IMR-90 (cell line): Measurements from ENCODE around the gene AQP5. TPM values are rescaled to one million over a fixed set of nuclear protein-coding genes. Genes with fewer than 3 reads are reported as not detected.

Experiments used
- ATAC-seq: fragments of 200-7000 bp; cut with Tn5 transposase; 2 replicates; pipeline ENCODE4 v1.9.1; 2020; ENCODE audit warnings: low read depth, mild to moderate bottlenecking, moderate library complexity
- BruUV-seq: library from RNA; stranded (reverse); fragments of 400-500 nt; replicated peaks from 2 replicates; lab custom pipeline; 2021; lab: Mats Ljungman, UMichigan
- CTCF ChIA-PET: fragments of 300-600 bp; formaldehyde crosslinking; extraction: SDS; loops from one replicate; lab custom pipeline; 2021; ENCODE audit warnings: antibody characterized with exemption; lab: Yijun Ruan, JAX
- POLR2A ChIA-PET: fragments of 300-600 bp; sonication (Branson Sonifier 250); formaldehyde crosslinking; loops from one replicate; lab custom pipeline; 2022; ENCODE audit warnings: antibody characterized with exemption; ENCODE audit not compliant: unreplicated experiment; lab: Charles Lee
- DNase-seq: peaks from one replicate; pipeline ENCODE4 v3.0.0; 2013
- H2AFZ ChIP-seq: replicated peaks from 2 replicates; pipeline ENCODE3; 2013; ENCODE audit warnings: low read length, mild to moderate bottlenecking; ENCODE audit not compliant: poor library complexity
- H2AK5ac ChIP-seq: 2 replicates; pipeline ENCODE4 v1.6.1; 2013; ENCODE audit warnings: low read depth, low read length, inconsistent platforms
- H2AK9ac ChIP-seq: replicated peaks from 2 replicates; pipeline ENCODE3; 2013; ENCODE audit warnings: mild to moderate bottlenecking, low read depth, low read length, moderate library complexity; ENCODE audit not compliant: poor library complexity
- H2BK120ac ChIP-seq: 2 replicates; pipeline ENCODE4 v1.6.1; 2013; ENCODE audit warnings: low read depth, low read length, inconsistent platforms
- H2BK15ac ChIP-seq: 3 replicates; pipeline ENCODE4 v1.6.1; 2013; ENCODE audit warnings: low read depth, low read length, inconsistent platforms
- H2BK20ac ChIP-seq: 2 replicates; pipeline ENCODE4 v1.6.1; 2013; ENCODE audit warnings: low read depth, mild to moderate bottlenecking, inconsistent platforms, low read length, moderate library complexity
- H2BK5ac ChIP-seq: 2 replicates; pipeline ENCODE4 v1.6.1; 2013; ENCODE audit warnings: mild to moderate bottlenecking, low read depth, low read length, inconsistent platforms; ENCODE audit not compliant: poor library complexity, severe bottlenecking
- H3K14ac ChIP-seq: replicated peaks from 2 replicates; pipeline ENCODE4 v1.6.1; 2013; ENCODE audit warnings: low read depth, low read length, inconsistent platforms
- H3K18ac ChIP-seq: 2 replicates; pipeline ENCODE4 v1.6.1; 2013; ENCODE audit warnings: low read depth, low read length, control low read depth
- H3K23ac ChIP-seq: 2 replicates; pipeline ENCODE4 v1.6.1; 2013; ENCODE audit warnings: low read depth, low read length, inconsistent platforms
- H3K27ac ChIP-seq: 2 replicates; pipeline ENCODE4 v1.5.1; 2013; ENCODE audit warnings: mild to moderate bottlenecking, control low read depth, low read length; ENCODE audit not compliant: insufficient read depth
- H3K27me3 ChIP-seq: 2 replicates; pipeline ENCODE4 v1.6.1; 2013; ENCODE audit warnings: low read length; ENCODE audit not compliant: control insufficient read depth, insufficient read depth
- H3K36me3 ChIP-seq: 2 replicates; pipeline ENCODE4 v1.6.1; 2013; ENCODE audit warnings: low read length, mixed read lengths; ENCODE audit not compliant: control insufficient read depth, insufficient read depth
- H3K4ac ChIP-seq: 2 replicates; pipeline ENCODE4 v1.6.1; 2013; ENCODE audit warnings: low read depth, low read length, inconsistent platforms
- H3K4me1 ChIP-seq: 2 replicates; pipeline ENCODE4 v1.6.1; 2013; ENCODE audit warnings: low read length, mixed read lengths; ENCODE audit not compliant: control insufficient read depth, insufficient read depth
- H3K4me2 ChIP-seq: 2 replicates; pipeline ENCODE4 v1.6.1; 2013; ENCODE audit warnings: low read depth, mild to moderate bottlenecking, control low read depth, low read length, moderate library complexity
- H3K4me3 ChIP-seq: 2 replicates; pipeline ENCODE4 v1.5.1; 2013; ENCODE audit warnings: low read depth, mild to moderate bottlenecking, control low read depth, low read length, moderate library complexity; ENCODE audit not compliant: insufficient read depth
- H3K56ac ChIP-seq: 2 replicates; pipeline ENCODE4 v1.6.1; 2013; ENCODE audit warnings: low read length, inconsistent platforms; ENCODE audit not compliant: insufficient read depth; ENCODE audit errors: extremely low read depth
- H3K79me1 ChIP-seq, 2 experiments: 2 replicates each; pipeline ENCODE4 v1.6.1; 2013; ENCODE audit warnings: low read length in 2 of 2, inconsistent platforms in 1 of 2, low read depth in 1 of 2
- H3K9ac ChIP-seq: 2 replicates; pipeline ENCODE4 v1.6.1; 2013; ENCODE audit warnings: low read depth, low read length, control low read depth
- H3K9me1 ChIP-seq: 2 replicates; pipeline ENCODE4 v1.6.1; 2013; ENCODE audit warnings: low read length, inconsistent platforms; ENCODE audit not compliant: insufficient read depth
- H3K9me3 ChIP-seq: 2 replicates; pipeline ENCODE4 v1.6.1; 2013; ENCODE audit warnings: low read length; ENCODE audit not compliant: control insufficient read depth, insufficient read depth
- H4K20me1 ChIP-seq: 2 replicates; pipeline ENCODE4 v1.6.1; 2013; ENCODE audit warnings: low read length, inconsistent platforms; ENCODE audit not compliant: insufficient read depth
- H4K5ac ChIP-seq: 2 replicates; pipeline ENCODE4 v1.6.1; 2013; ENCODE audit warnings: mild to moderate bottlenecking, low read depth, low read length, control low read depth
- H4K8ac ChIP-seq, 2 experiments: 2 replicates each; pipeline ENCODE4 v1.6.1; 2013; ENCODE audit warnings: low read depth in 2 of 2, low read length in 2 of 2, control low read depth in 1 of 2, inconsistent platforms in 1 of 2
- H4K91ac ChIP-seq: 2 replicates; pipeline ENCODE4 v1.6.1; 2013; ENCODE audit warnings: low read depth, low read length, inconsistent platforms; ENCODE audit not compliant: insufficient read depth
- BHLHE40 ChIP-seq: fragments of 150-350 bp; IDR thresholded peaks from 2 replicates; pipeline ENCODE4 v1.6.1; 2016; ENCODE audit warnings: mild to moderate bottlenecking, low read depth, low read length
- CEBPB ChIP-seq: IDR thresholded peaks from 2 replicates; pipeline ENCODE4 v1.6.1; 2012; ENCODE audit warnings: low read depth, low read length, improper control_type of control experiment
- CHD1 ChIP-seq: IDR thresholded peaks from 2 replicates; pipeline ENCODE4 v1.6.1; 2012; ENCODE audit warnings: low read depth, low read length, improper control_type of control experiment
- CTCF ChIP-seq: conservative IDR thresholded peaks from 2 replicates; pipeline ENCODE4 v1.5.1; 2012; ENCODE audit warnings: mild to moderate bottlenecking, low read depth, low read length, improper control_type of control experiment
- ELK1 ChIP-seq: fragments of 150-350 bp; IDR thresholded peaks from 2 replicates; pipeline ENCODE4 v1.6.1; 2016; ENCODE audit warnings: low read depth, mild to moderate bottlenecking, low read length, moderate library complexity, borderline replicate concordance
- FOS ChIP-seq: fragments of 150-350 bp; IDR thresholded peaks from 2 replicates; pipeline ENCODE4 v1.6.1; 2016; ENCODE audit warnings: low read depth, low read length
- MAFK ChIP-seq: IDR thresholded peaks from 2 replicates; pipeline ENCODE4 v1.6.1; 2012; ENCODE audit warnings: low read depth, low read length, improper control_type of control experiment
- MAZ ChIP-seq: IDR thresholded peaks from 2 replicates; pipeline ENCODE4 v1.6.1; 2012; ENCODE audit warnings: low read depth, mild to moderate bottlenecking, low read length, improper control_type of control experiment, moderate library complexity, borderline replicate concordance
- MXI1 ChIP-seq: IDR thresholded peaks from 2 replicates; pipeline ENCODE4 v1.6.1; 2012; ENCODE audit warnings: low read depth, mild to moderate bottlenecking, low read length, moderate library complexity, borderline replicate concordance
- NFE2L2 ChIP-seq: fragments of 150-350 bp; IDR thresholded peaks from 2 replicates; pipeline ENCODE4 v1.6.1; 2016; ENCODE audit warnings: low read depth, mild to moderate bottlenecking, low read length
- POLR2A ChIP-seq: IDR thresholded peaks from 2 replicates; pipeline ENCODE4 v1.6.1; 2012; ENCODE audit warnings: mild to moderate bottlenecking, low read depth, low read length
- RAD21 ChIP-seq: IDR thresholded peaks from 2 replicates; pipeline ENCODE4 v1.6.1; 2012; ENCODE audit warnings: low read length, improper control_type of control experiment
- RCOR1 ChIP-seq: IDR thresholded peaks from 2 replicates; pipeline ENCODE4 v1.6.1; 2012; ENCODE audit warnings: mild to moderate bottlenecking, low read length, improper control_type of control experiment; ENCODE audit not compliant: insufficient replicate concordance
- RFX5 ChIP-seq: IDR thresholded peaks from 2 replicates; pipeline ENCODE4 v1.8.0; 2012; ENCODE audit warnings: low read depth, mild to moderate bottlenecking, low read length, moderate library complexity
- SMC3 ChIP-seq: fragments of 150-350 bp; IDR thresholded peaks from 2 replicates; pipeline ENCODE4 v1.6.1; 2016; ENCODE audit warnings: low read depth, mild to moderate bottlenecking, antibody characterized with exemption, low read length, moderate library complexity
- USF2 ChIP-seq: fragments of 150-350 bp; IDR thresholded peaks from 2 replicates; pipeline ENCODE4 v1.6.1; 2017; ENCODE audit warnings: mild to moderate bottlenecking, antibody characterized with exemption, low read length, low read depth
- WGBS, 2 experiments: methylation state at CpG; one replicate each; pipeline versions ENCODE4 v1.1.5 to v1.1.7; 2013; ENCODE audit warnings: missing lambda C conversion rate in 2 of 2; ENCODE audit not compliant: insufficient read length in 1 of 2; ENCODE audit errors: extremely low coverage in 2 of 2; 5-methylcytosine and 5-hydroxymethylcytosine counted together
- dilution Hi-C: fragments of 300-500 bp; cut with HindIII; formaldehyde crosslinking; loops from one replicate; pipeline ENCODE4 v1.14.3; 2018; ENCODE audit warnings: low sequenced_read_pairs; ENCODE audit not compliant: unreplicated experiment
- in situ Hi-C: fragments of 300-500 bp; cut with MboI; formaldehyde crosslinking; loops from 3 replicates; pipeline ENCODE4 v1.14.3; 2019; ENCODE audit warnings: low sequenced_read_pairs, inconsistent platforms, mixed read lengths
- intact Hi-C: fragments of 100-400 bp; cut with micrococcal nuclease; formaldehyde crosslinking; loops from 2 replicates; pipeline ENCODE4 v1.10.0; 2022
- polyA plus RNA-seq, 3 experiments: library from polyadenylated mRNA; depleted of rRNA; stranded (reverse); fragments of >200 nt; gene quantifications; 2 replicates each; pipeline ENCODE4 v1.2.3, GENCODE V29; 2012; ENCODE audit warnings: low replicate concordance in 1 of 3
- total RNA-seq: library from RNA; depleted of rRNA; stranded (reverse); fragments of >200 nt; gene quantifications from 2 replicates; pipeline ENCODE4 v1.2.3, GENCODE V29; 2012

AQP5 gene
- total and polyA plus RNA-seq, 2 of the 4 experiments (the other 2 are of a cell fraction): not detected

GRCh38 chr12:49933796-49934195 lies 27.9 kb upstream of the AQP5 start:
- Histone ChIP-seq H3K4me3 (no peak overlapping the region), H3K9ac (no peak overlapping the region), H2AFZ (peak overlapping the region; percentile 86), H3K14ac (peak overlapping the region; percentile 76; the same call in 1 of the 2 replicates), H3K23ac (no peak overlapping the region), H4K5ac (no peak overlapping the region), H4K20me1 (no peaks in the 10 kb centered on the region), H3K27ac (peak overlapping the region; percentile 56; the same call in 1 of the 2 replicates), H2BK120ac (peak overlapping the region; percentile 14; the same call in 1 of the 2 replicates), H3K9me1 (no peaks in the 10 kb centered on the region), H2BK20ac (no peak overlapping the region), H3K27me3 (no peaks in the 10 kb centered on the region; the same call in 1 of the 2 replicates), H2AK5ac (no peak overlapping the region; the same call in 1 of the 2 replicates), H2AK9ac (no peak overlapping the region), H3K36me3 (no peaks in the 10 kb centered on the region), H2BK5ac (no peak overlapping the region), H3K4me2 (no peak overlapping the region; the same call in 1 of the 2 replicates), H3K56ac (no peak overlapping the region), H3K79me1 (no peaks in the 10 kb centered on the region), H2BK15ac (no peak overlapping the region), H3K18ac (peak overlapping the region; percentile 85), H4K8ac (0 out of 4 replicates have a peak overlapping the region, but pooled peaks of 1 of the 2 experiments have one; percentile 51), H4K91ac (no peak overlapping the region), H3K4me1 (peaks cover 2% of the 10 kb centered on the region; the same call in 1 of the 2 replicates), H3K4ac (no peak overlapping the region; the same call in 1 of the 2 replicates), H3K9me3 (no peaks in the 10 kb centered on the region)
- dilution Hi-C loops: no loop called here
- in situ Hi-C loops: no loop called here
- ChIA-PET CTCF (no interaction called here), POLR2A (no interaction called here)
- BruUV-seq: no TSS peak
- intact Hi-C loops: no loop called here
- ATAC-seq (peak; percentile 61), DNase-seq (peak; percentile 67)
- TF ChIP-seq RAD21 (no peak), NFE2L2 (no peak), CEBPB (no peak), CTCF (no peak), CHD1 (no peak), MAFK (no peak), RFX5 (no peak), MAZ (no peak), BHLHE40 (no peak), MXI1 (no peak), USF2 (no peak), SMC3 (no peak), POLR2A (no peak), RCOR1 (no peak), ELK1 (no peak), FOS (no peak)
- no CpG with 5 or more reads among the region's 5 CpGs for WGBS, 2 experiments
